ENCODE measurements around the gene PFKP.
"Not testable (repeated sequence)": the region's sequence is repeated elsewhere in the genome, so short reads cannot be mapped to it uniquely, and the experiment has no call there.

PFKP gene

GRCh38 chr10:3100093-3100792, 32.9 kb downstream of the PFKP start:
- no peak for DNase-seq

- no peak for DNase-seq
These were observed 33.7 kb downstream of the PFKP start for GRCh38 chr10:3100856-3101640.

- DNase-seq: no peak
These were observed 35.5 kb downstream of the PFKP start for GRCh38 chr10:3102720-3103427.

- DNase-seq: no peak
These were observed 36.3 kb downstream of the PFKP start for GRCh38 chr10:3103646-3104045.

- DNase-seq: no peak
These were observed 37.0 kb downstream of the PFKP start for GRCh38 chr10:3104251-3104918.

GRCh38 chr10:3105166-3105565, 37.8 kb downstream of the PFKP start:
- no peak for DNase-seq

GRCh38 chr10:3105905-3106304, 38.6 kb downstream of the PFKP start:
- no peak for DNase-seq

GRCh38 chr10:3106328-3106727, 39.0 kb downstream of the PFKP start:
- not testable (repeated sequence) for DNase-seq

GRCh38 chr10:3106928-3107425, 39.6 kb downstream of the PFKP start:
- DNase-seq: no peak

- no peak for DNase-seq
These were observed 40.1 kb downstream of the PFKP start for GRCh38 chr10:3107426-3107961.

GRCh38 chr10:3108033-3108432, 40.7 kb downstream of the PFKP start:
- no peak for DNase-seq

- no peak for DNase-seq
These were observed 41.3 kb downstream of the PFKP start for GRCh38 chr10:3108575-3109105.

GRCh38 chr10:3109196-3109595, 41.8 kb downstream of the PFKP start:
- no peak for DNase-seq

- no peak for DNase-seq
These were observed 42.3 kb downstream of the PFKP start for GRCh38 chr10:3109633-3110032.

GRCh38 chr10:3110782-3111620, 43.7 kb downstream of the PFKP start:
- no peak for DNase-seq

GRCh38 chr10:3111621-3112163, 44.3 kb downstream of the PFKP start:
- no peak for DNase-seq

- DNase-seq: no peak
These were observed 46.0 kb downstream of the PFKP start for GRCh38 chr10:3113343-3113720.

GRCh38 chr10:3115685-3116084, 48.3 kb downstream of the PFKP start:
- no peak for DNase-seq

GRCh38 chr10:3116508-3117100, 49.3 kb downstream of the PFKP start:
- DNase-seq: no peak

GRCh38 chr10:3117486-3117885, 50.1 kb downstream of the PFKP start:
- no peak for DNase-seq

GRCh38 chr10:3118641-3119091, 51.3 kb downstream of the PFKP start:
- no peak for DNase-seq
